ENCODE results near the gene ARMH3.

DNA sequence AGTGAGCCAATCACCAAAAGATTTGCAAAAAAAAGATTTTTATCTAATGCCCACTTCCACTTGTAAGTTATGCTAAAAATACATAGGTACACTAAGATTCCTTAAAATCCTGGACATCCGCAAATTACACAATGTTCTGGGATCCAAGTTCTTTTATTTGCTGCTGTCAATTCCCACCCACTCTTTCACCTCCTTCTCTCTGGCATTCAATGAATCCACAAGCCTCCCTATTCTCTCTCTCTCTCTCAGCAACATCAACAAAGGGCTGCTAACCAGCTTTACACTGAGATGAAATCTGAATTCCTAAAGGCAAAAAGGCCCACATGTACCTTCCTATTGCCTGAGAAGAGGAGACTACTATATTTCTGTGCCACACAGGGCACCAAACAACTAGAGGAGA is 99.9 kb downstream of the ARMH3 start:
- TF ChIP-seq, protein P1, sequence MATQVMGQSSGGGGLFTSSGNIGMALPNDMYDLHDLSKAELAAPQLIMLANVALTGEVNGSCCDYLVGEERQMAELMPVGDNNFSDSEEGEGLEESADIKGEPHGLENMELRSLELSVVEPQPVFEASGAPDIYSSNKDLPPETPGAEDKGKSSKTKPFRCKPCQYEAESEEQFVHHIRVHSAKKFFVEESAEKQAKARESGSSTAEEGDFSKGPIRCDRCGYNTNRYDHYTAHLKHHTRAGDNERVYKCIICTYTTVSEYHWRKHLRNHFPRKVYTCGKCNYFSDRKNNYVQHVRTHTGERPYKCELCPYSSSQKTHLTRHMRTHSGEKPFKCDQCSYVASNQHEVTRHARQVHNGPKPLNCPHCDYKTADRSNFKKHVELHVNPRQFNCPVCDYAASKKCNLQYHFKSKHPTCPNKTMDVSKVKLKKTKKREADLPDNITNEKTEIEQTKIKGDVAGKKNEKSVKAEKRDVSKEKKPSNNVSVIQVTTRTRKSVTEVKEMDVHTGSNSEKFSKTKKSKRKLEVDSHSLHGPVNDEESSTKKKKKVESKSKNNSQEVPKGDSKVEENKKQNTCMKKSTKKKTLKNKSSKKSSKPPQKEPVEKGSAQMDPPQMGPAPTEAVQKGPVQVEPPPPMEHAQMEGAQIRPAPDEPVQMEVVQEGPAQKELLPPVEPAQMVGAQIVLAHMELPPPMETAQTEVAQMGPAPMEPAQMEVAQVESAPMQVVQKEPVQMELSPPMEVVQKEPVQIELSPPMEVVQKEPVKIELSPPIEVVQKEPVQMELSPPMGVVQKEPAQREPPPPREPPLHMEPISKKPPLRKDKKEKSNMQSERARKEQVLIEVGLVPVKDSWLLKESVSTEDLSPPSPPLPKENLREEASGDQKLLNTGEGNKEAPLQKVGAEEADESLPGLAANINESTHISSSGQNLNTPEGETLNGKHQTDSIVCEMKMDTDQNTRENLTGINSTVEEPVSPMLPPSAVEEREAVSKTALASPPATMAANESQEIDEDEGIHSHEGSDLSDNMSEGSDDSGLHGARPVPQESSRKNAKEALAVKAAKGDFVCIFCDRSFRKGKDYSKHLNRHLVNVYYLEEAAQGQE (IDR thresholded peaks at IDR 0.05; ENCODE audit: unreplicated experiment): no peak
- no peak for TF ChIP-seq CTCF (conservative IDR thresholded peaks at IDR 0.05; ENCODE audit: low read depth in 2 of 2)
- TF ChIP-seq EZH2 (IDR thresholded peaks at IDR 0.05; ENCODE audit: low read depth, unreplicated experiment): no peak
- no peak for TF ChIP-seq POLR2AphosphoS5 (IDR thresholded peaks at IDR 0.05; ENCODE audit: low read depth)
